OCI-LY1 (cell line): ENCODE data around the gene STK16.

ENCODE experiments used
- H2AFZ ChIP-seq: fragments of 200-600 bp; sonication (generic), shearing (Covaris generic); 2 replicates; pipeline ENCODE4 v1.6.0; 2014; ENCODE audit warnings: antibody characterized with exemption, mild to moderate bottlenecking, low read length
- H3F3A ChIP-seq: fragments of 200-600 bp; sonication (generic), shearing (Covaris generic); 2 replicates; pipeline ENCODE4 v1.6.0; 2014; ENCODE audit warnings: mild to moderate bottlenecking, antibody characterized with exemption, low read length, moderate library complexity; ENCODE audit not compliant: insufficient read depth
- H3K27ac ChIP-seq: fragments of 200-600 bp; sonication (generic); 2 replicates; pipeline ENCODE4 v1.5.1; 2014; ENCODE audit warnings: low read length, mixed run types, mild to moderate bottlenecking, low read depth; ENCODE audit not compliant: poor library complexity, severe bottlenecking
- H3K27me3 ChIP-seq: fragments of 200-600 bp; sonication (generic); 2 replicates; pipeline ENCODE4 v1.6.0; 2014; ENCODE audit warnings: antibody characterized with exemption, mild to moderate bottlenecking, low read length, moderate library complexity; ENCODE audit not compliant: insufficient read depth
- H3K36me3 ChIP-seq: fragments of 200-600 bp; sonication (generic); 2 replicates; pipeline ENCODE4 v1.6.1; 2014; ENCODE audit warnings: mild to moderate bottlenecking, antibody characterized with exemption, low read length, moderate library complexity, mixed read lengths; ENCODE audit not compliant: insufficient read depth
- H3K4me1 ChIP-seq: fragments of 200-600 bp; sonication (generic); 2 replicates; pipeline ENCODE4 v1.5.1; 2014; ENCODE audit warnings: mild to moderate bottlenecking, low read length, moderate library complexity; ENCODE audit not compliant: insufficient read depth, severe bottlenecking
- H3K4me2 ChIP-seq: fragments of 200-600 bp; sonication (generic), shearing (Covaris generic); 2 replicates; pipeline ENCODE4 v1.6.1; 2014; ENCODE audit warnings: low read length
- H3K4me3 ChIP-seq: fragments of 200-600 bp; sonication (generic); 2 replicates; pipeline ENCODE4 v1.5.1; 2014; ENCODE audit warnings: low read length, low read depth, mild to moderate bottlenecking, mixed read lengths; ENCODE audit not compliant: poor library complexity, severe bottlenecking
- H3K79me2 ChIP-seq: fragments of 200-600 bp; shearing (Covaris generic); 2 replicates; pipeline ENCODE4 v1.6.1; 2016; ENCODE audit warnings: mixed run types, low read length, mixed read lengths; ENCODE audit not compliant: insufficient read depth
- H3K9ac ChIP-seq: fragments of 200-600 bp; sonication (generic), shearing (Covaris generic); 2 replicates; pipeline ENCODE4 v1.6.1; 2014; ENCODE audit warnings: mild to moderate bottlenecking, low read length, mixed read lengths
- H3K9me2 ChIP-seq: fragments of 200-600 bp; sonication (generic), shearing (Covaris generic); 2 replicates; pipeline ENCODE4 v1.6.1; 2014; ENCODE audit warnings: low read depth, mild to moderate bottlenecking, low read length, mixed read lengths
- H3K9me3 ChIP-seq: fragments of 200-600 bp; shearing (Covaris generic); 2 replicates; pipeline ENCODE4 v1.6.1; 2014; ENCODE audit warnings: low read length, mixed read lengths
- H4K20me1 ChIP-seq: fragments of 200-600 bp; sonication (generic), shearing (Covaris generic); 2 replicates; pipeline ENCODE4 v1.6.0; 2016; ENCODE audit warnings: mild to moderate bottlenecking, low read length; ENCODE audit not compliant: insufficient read depth
- EZH2 ChIP-seq: fragments of 200-600 bp; sonication (generic), shearing (Covaris generic); IDR thresholded peaks from 2 replicates; pipeline ENCODE4 v1.8.0; 2017; ENCODE audit warnings: borderline replicate concordance, mixed run types, mild to moderate bottlenecking, antibody characterized with exemption, low read length, moderate library complexity, mixed read lengths
- TF ChIP-seq, protein P1 (sequence below): fragments of 200-600 bp; sonication (generic), shearing (Covaris generic); IDR thresholded peaks from 2 replicates; pipeline ENCODE4 v1.5.1; 2017; ENCODE audit warnings: mild to moderate bottlenecking, antibody characterized with exemption, low read length, moderate library complexity, mixed read lengths

Gene STK16

DNA sequence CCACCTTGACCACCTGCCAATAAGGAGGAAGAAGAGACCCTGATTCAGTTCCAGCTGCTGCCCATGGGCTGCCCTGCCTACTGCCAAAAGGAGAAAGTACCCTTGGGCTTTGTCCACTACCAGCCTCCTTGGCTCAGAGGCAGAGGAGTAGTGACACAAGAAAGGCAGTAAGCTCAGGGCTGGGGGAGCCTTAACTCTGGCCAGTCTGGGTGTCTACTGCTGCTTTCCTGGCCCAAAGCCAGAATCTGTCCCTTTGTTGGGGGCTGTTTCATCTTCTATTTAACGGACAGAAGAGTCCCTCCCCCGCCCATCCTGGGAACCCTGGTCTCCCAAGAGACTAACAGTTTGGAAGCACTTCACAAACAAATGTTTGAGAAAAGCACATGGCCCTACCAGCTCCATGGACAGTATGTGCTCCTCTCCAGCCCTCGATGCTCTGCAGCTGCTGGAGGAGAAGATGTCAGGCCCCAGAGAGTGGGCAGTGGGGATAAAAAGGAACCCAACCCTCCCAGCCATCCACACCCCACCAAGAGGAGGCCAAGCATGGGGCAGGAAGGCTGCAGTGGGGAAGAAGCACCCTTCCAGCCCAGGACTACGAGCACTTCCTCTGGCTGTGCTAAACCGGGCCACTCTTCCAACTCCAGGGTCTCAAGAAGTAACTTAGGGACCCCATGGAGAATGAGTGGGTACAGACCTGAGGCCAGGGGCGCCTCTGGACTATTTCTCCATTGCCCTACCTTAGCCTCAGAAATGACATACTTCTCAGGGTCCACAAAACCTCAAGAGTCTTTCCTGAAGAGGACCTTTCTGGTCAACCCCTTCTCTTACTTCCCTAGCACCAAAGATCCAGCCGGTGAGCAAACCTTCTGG lies 17.0 kb upstream of the STK16 start:
- H3F3A ChIP-seq = no peaks in the 10 kb centered on the region
- H3K27ac ChIP-seq = peak overlapping the region; percentile 7
- no peaks in the 10 kb centered on the region for H4K20me1 ChIP-seq
- H3K9me2 ChIP-seq = no peaks in the 10 kb centered on the region
- H3K4me1 ChIP-seq = peaks cover 24% of the 10 kb centered on the region
- H3K9ac ChIP-seq = peak overlapping the region; percentile 100
- peaks cover 57% of the 10 kb centered on the region for H3K36me3 ChIP-seq
- no peak overlapping the region for H2AFZ ChIP-seq
- TF ChIP-seq, protein P1, sequence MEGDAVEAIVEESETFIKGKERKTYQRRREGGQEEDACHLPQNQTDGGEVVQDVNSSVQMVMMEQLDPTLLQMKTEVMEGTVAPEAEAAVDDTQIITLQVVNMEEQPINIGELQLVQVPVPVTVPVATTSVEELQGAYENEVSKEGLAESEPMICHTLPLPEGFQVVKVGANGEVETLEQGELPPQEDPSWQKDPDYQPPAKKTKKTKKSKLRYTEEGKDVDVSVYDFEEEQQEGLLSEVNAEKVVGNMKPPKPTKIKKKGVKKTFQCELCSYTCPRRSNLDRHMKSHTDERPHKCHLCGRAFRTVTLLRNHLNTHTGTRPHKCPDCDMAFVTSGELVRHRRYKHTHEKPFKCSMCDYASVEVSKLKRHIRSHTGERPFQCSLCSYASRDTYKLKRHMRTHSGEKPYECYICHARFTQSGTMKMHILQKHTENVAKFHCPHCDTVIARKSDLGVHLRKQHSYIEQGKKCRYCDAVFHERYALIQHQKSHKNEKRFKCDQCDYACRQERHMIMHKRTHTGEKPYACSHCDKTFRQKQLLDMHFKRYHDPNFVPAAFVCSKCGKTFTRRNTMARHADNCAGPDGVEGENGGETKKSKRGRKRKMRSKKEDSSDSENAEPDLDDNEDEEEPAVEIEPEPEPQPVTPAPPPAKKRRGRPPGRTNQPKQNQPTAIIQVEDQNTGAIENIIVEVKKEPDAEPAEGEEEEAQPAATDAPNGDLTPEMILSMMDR = no peak
- TF ChIP-seq EZH2 = no peak
- peaks cover 13% of the 10 kb centered on the region for H3K79me2 ChIP-seq
- H3K4me2 ChIP-seq = peak overlapping the region; percentile 99
- peak overlapping the region; percentile 87 for H3K4me3 ChIP-seq
- no peaks in the 10 kb centered on the region for H3K27me3 ChIP-seq
- no peaks in the 10 kb centered on the region for H3K9me3 ChIP-seq

DNA sequence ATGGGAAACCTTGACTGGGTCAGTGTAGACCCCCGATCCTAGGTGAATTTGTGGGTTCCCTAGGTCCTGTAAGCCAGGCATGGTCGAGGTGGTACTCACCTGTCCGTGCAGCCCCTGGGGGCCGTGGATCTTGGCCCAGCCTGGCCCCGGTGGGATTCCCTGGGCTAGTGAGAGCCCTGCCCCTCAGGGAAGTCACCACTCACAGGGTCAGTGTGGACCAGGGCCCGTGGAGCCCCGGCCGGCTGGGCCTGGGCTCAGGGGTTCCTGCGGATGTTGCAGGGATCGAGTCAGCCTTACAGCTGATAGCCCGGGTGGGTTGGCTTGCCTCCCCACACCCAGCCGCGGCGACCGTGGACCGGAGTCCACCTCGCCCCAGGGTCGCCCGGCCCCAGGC lies 16.4 kb upstream of the STK16 start:
- Histone ChIP-seq H3K9me3 (no peaks in the 10 kb centered on the region), H3K27ac (peak overlapping the region; percentile 7), H3K36me3 (peaks cover 57% of the 10 kb centered on the region)

DNA sequence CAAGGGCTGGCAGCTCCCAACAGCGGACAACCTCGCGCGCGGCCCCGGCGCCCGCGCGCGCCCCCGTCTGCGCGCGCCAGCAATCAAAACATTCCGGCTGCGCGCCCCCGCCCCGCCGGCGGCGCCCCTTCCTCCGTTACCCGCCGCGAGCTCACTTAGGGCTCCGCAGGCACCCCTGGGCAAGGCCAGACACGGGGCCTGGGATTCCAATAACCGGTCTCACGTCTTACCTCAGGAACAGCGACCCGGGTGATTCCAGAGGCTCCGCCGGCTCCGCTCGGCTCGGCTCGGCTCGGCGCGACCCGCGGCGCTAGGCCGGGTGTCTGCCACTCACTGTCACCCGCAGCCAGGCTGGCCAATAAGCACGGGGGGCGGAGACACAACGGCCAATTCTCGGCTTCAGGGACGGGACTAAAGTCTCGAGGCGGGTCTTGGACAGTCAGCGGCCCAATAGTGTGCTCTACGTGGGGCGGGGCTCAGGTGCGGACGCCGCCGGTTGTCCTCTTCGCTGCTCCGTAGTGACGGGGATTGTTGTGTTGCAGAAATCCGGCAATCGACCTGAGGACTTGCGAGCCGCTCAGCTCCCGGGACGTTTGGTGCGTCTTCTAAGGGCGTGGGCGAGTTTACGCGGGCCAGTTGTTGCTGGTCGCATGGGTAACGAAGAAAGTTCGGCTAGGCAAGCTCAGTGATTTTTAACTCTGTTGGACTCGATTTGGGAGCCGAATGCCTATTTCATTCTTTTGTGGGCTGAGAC lies 15.8 kb upstream of the STK16 start, which contains the start of the genes ANKZF1 and ATG9A:
ANKZF1 (plus strand) TSS at position 502 of the 754 bp plus-strand sequence. CDS start 452 bp downstream, outside the sequence.
ATG9A (minus strand) TSS at position 332 of the 754 bp plus-strand sequence. CDS start 1,612 bp downstream, outside the sequence.
- H2AFZ ChIP-seq = no peak within 1 kb of the TSS

More for the DNA sequence above, 16.4 kb upstream of the STK16 start:
- TF ChIP-seq, protein P1 = no peak
- TF ChIP-seq EZH2 = no peak
- Histone ChIP-seq H3K79me2 (peaks cover 13% of the 10 kb centered on the region), H3K4me2 (peak overlapping the region; percentile 99), H3K4me1 (peaks cover 24% of the 10 kb centered on the region), H3F3A (no peaks in the 10 kb centered on the region), H2AFZ (no peak overlapping the region), H3K9me2 (no peaks in the 10 kb centered on the region), H4K20me1 (no peaks in the 10 kb centered on the region), H3K9ac (peak overlapping the region; percentile 100), H3K4me3 (peak overlapping the region; percentile 87), H3K27me3 (no peaks in the 10 kb centered on the region)

More for the DNA sequence above, 15.8 kb upstream of the STK16 start, which contains the start of the genes ANKZF1 and ATG9A:
- Histone ChIP-seq H3K27ac (peak within 1 kb of the TSS; percentile 75), H3K4me3 (peak within 1 kb of the TSS; percentile 87), H3K36me3 (peaks cover 57% of the 10 kb centered on the region), H3K9me2 (no peaks in the 10 kb centered on the region), H3K79me2 (peaks cover 13% of the 10 kb centered on the region), H3K9me3 (no peaks in the 10 kb centered on the region), H4K20me1 (no peaks in the 10 kb centered on the region), H3K4me2 (peak within 1 kb of the TSS; percentile 99), H3K4me1 (peaks cover 24% of the 10 kb centered on the region), H3K9ac (peak within 1 kb of the TSS; percentile 100), H3F3A (no peaks in the 10 kb centered on the region), H3K27me3 (no peaks in the 10 kb centered on the region)
- TF ChIP-seq EZH2 = no peak
- TF ChIP-seq, protein P1 = no peak
